Coronary artery (tissue), 2 donors: ENCODE results near the gene FCF1.
"Not testable (repeated sequence)": the region's sequence is repeated elsewhere in the genome, so short reads cannot be mapped to it uniquely, and the experiment has no call there.

Source experiments
- DNase-seq: peaks from one replicate; pipeline ENCODE4 v3.0.0-alpha.2; 2017; ENCODE audit warnings: low spot score
- H3K27ac ChIP-seq, 2 donors: fragments of 200-600 bp; sonication (generic); one replicate each; pipeline ENCODE4 v1.5.1; 2016 to 2019
- H3K4me3 ChIP-seq: fragments of 200-600 bp; sonication (generic); 2 replicates; pipeline ENCODE4 v1.5.1; 2016; ENCODE audit warnings: mild to moderate bottlenecking, moderate library complexity
- CTCF ChIP-seq: fragments of 200-600 bp; sonication (generic); IDR thresholded peaks from one replicate; pipeline ENCODE4 v1.5.1; 2019; ENCODE audit warnings: antibody characterized with exemption

FCF1 gene

GRCh38 chr14:74737753-74738325 lies 24.9 kb downstream of the FCF1 start:
- H3K27ac ChIP-seq, result no peak overlapping the region
- no peak for TF ChIP-seq CTCF
- DNase-seq, result no peak

GRCh38 chr14:74739293-74740030 lies 26.5 kb downstream of the FCF1 start:
- no peak for DNase-seq
- no peak for TF ChIP-seq CTCF
- Histone ChIP-seq H3K4me3 (no peak overlapping the region), H3K27ac (no peak overlapping the region)

More at GRCh38 chr14:74737753-74738325, 24.9 kb downstream of the FCF1 start:
- H3K4me3 ChIP-seq, result no peak overlapping the region

- no peak overlapping the region for H3K4me3 ChIP-seq
- no peak for TF ChIP-seq CTCF
- DNase-seq, result no peak
- H3K27ac ChIP-seq, result no peak overlapping the region
Observed at GRCh38 chr14:74747237-74747636, 34.3 kb downstream of the FCF1 start.

GRCh38 chr14:74754157-74754556 lies 41.2 kb downstream of the FCF1 start:
- Histone ChIP-seq H3K27ac (no peak overlapping the region), H3K4me3 (no peak overlapping the region)
- no peak for DNase-seq
- TF ChIP-seq CTCF, result no peak

- no peak overlapping the region for H3K4me3 ChIP-seq
- no peak for TF ChIP-seq CTCF
- H3K27ac ChIP-seq, result no peak overlapping the region
- no peak for DNase-seq
Observed at GRCh38 chr14:74754899-74755298, 42.0 kb downstream of the FCF1 start.

GRCh38 chr14:74756326-74756725 lies 43.4 kb downstream of the FCF1 start:
- H3K4me3 ChIP-seq, result no peak overlapping the region
- no peak overlapping the region for H3K27ac ChIP-seq
- TF ChIP-seq CTCF, result no peak
- no peak for DNase-seq

- not testable (repeated sequence) for DNase-seq, H3K4me3 ChIP-seq, H3K27ac ChIP-seq
Observed at GRCh38 chr14:74758505-74758904, 45.6 kb downstream of the FCF1 start.
